ENCODE results near the gene CLCN1. TPM values are rescaled to one million over a fixed set of nuclear protein-coding genes. Genes with fewer than 3 reads are reported as not detected.

CLCN1 gene
- total and polyA plus RNA-seq, 2 donors (not counting 3 experiments of a cell fraction or from before 2014, with no cell fraction given): not detected

GRCh38 chr7:143385891-143386781 lies 70.2 kb downstream of the CLCN1 start:
- no peak for TF ChIP-seq FOS (IDR thresholded peaks at IDR 0.05; ENCODE audit: borderline replicate concordance, insufficient read depth, low read length)
- TF ChIP-seq POLR2AphosphoS5 (IDR thresholded peaks at IDR 0.05; ENCODE audit: insufficient read depth, low read depth, low read length): peak; percentile 28
- peak overlapping the region; percentile 74 for H3K4me2 ChIP-seq (ENCODE audit: insufficient read depth, low read length)
- H3K79me2 ChIP-seq (ENCODE audit: control insufficient read depth, insufficient read depth, low read length): peaks cover 83% of the 10 kb centered on the region
- dilution Hi-C loops (cut with MboI; ENCODE audit: extremely low pct_ligation_motif_present, low sequenced_read_pairs) (loop anchor here (25.0 kb wide), 1 partner anchor 126 kb away; no protein-coding TSS in a partner anchor), intact Hi-C loops (cut with micrococcal nuclease) (no loop called here)
- H3K9ac ChIP-seq (replicated peaks; ENCODE audit: extremely low read depth, insufficient read depth, low read length): peak overlapping the region; percentile 25
- H3K27me3 ChIP-seq (ENCODE audit: control insufficient read depth in 2 of 2, insufficient read depth in 2 of 2, low read length in 2 of 2): no peaks in the 10 kb centered on the region
- H3K36me3 ChIP-seq (ENCODE audit: control insufficient read depth in 2 of 2, extremely low read depth in 1 of 2, insufficient read depth in 2 of 2, low read length in 2 of 2): peaks cover 20 to 40% of the 10 kb centered on the region in 2 experiments
- H3K4me3 ChIP-seq (replicated peaks in 1 of 3; ENCODE audit: insufficient read depth in 1 of 3, low read depth in 1 of 3, low read length in 3 of 3): peak overlapping the region in 1 of 3 experiments; percentile 17
- ChIA-PET POLR2A (interaction anchor here (0.8 to 1.0 kb wide), 2 partner anchors 98 to 114 kb away, joined by 3 read pairs; partner anchors contain the start of gene CASP2), CTCF (interaction anchor here (1.0 kb wide), 1 partner anchor 146 kb away, joined by 4 read pairs; no protein-coding TSS in a partner anchor)
- no peaks in the 10 kb centered on the region for H3K9me1 ChIP-seq (replicated peaks; ENCODE audit: control insufficient read depth, extremely low read depth, insufficient read depth, low read length)
- peaks cover 78% of the 10 kb centered on the region for H3K4me1 ChIP-seq (ENCODE audit: control insufficient read depth, extremely low read depth, insufficient read depth, low read length)
- H3K27ac ChIP-seq (ENCODE audit: insufficient read depth, low read depth, low read length): no peak overlapping the region
- peak; percentile 49 for DNase-seq (ENCODE audit: low read depth, low spot score)
- no TSS peak for BruUV-seq (replicated peaks)
- H2AFZ ChIP-seq (ENCODE audit: low read depth, low read length): no peak overlapping the region
- peak; percentile 18 for FAIRE-seq
- no peaks in the 10 kb centered on the region for H4K20me1 ChIP-seq (replicated peaks; ENCODE audit: control insufficient read depth, extremely low read depth, insufficient read depth, low read length)
- H3K9me3 ChIP-seq (replicated peaks; ENCODE audit: control insufficient read depth, insufficient read depth, low read length): no peaks in the 10 kb centered on the region

GRCh38 chr7:143387156-143387975 lies 71.5 kb downstream of the CLCN1 start:
- H2AFZ ChIP-seq (ENCODE audit: low read depth, low read length): no peak overlapping the region
- H3K4me3 ChIP-seq (replicated peaks in 1 of 3; ENCODE audit: insufficient read depth in 1 of 3, low read depth in 1 of 3, low read length in 3 of 3): no peak overlapping the region
- no peaks in the 10 kb centered on the region for H4K20me1 ChIP-seq (replicated peaks; ENCODE audit: control insufficient read depth, extremely low read depth, insufficient read depth, low read length)
- no peak for FAIRE-seq
- peak; percentile 6 to 14 for TF ChIP-seq CTCF (IDR thresholded peaks at IDR 0.05; ENCODE audit: extremely low read depth in 1 of 2, insufficient read depth in 1 of 2, low read depth in 1 of 2, low read length in 2 of 2)
- no peak for TF ChIP-seq POLR2AphosphoS5 (IDR thresholded peaks at IDR 0.05; ENCODE audit: insufficient read depth, low read depth, low read length)
- no peak for TF ChIP-seq GATA2 (IDR thresholded peaks at IDR 0.05; ENCODE audit: insufficient read depth, insufficient read length, low read depth, low read length)
- TF ChIP-seq POLR2A (IDR thresholded peaks at IDR 0.05; ENCODE audit: low read depth, low read length): peak; percentile 61
- no peak overlapping the region for H3K4me2 ChIP-seq (ENCODE audit: insufficient read depth, low read length)
- POLR2A ChIA-PET: interaction anchor here (1.1 kb wide), 1 partner anchor 113 kb away, joined by 6 read pairs; no protein-coding TSS in a partner anchor
- no peaks in the 10 kb centered on the region for H3K9me1 ChIP-seq (replicated peaks; ENCODE audit: control insufficient read depth, extremely low read depth, insufficient read depth, low read length)
- no peaks in the 10 kb centered on the region for H3K9me3 ChIP-seq (replicated peaks; ENCODE audit: control insufficient read depth, insufficient read depth, low read length)
- peaks cover 89% of the 10 kb centered on the region for H3K4me1 ChIP-seq (ENCODE audit: control insufficient read depth, extremely low read depth, insufficient read depth, low read length)
- H3K27ac ChIP-seq (ENCODE audit: insufficient read depth, low read depth, low read length): no peak overlapping the region
- CTCF ChIA-PET: interaction anchor here (0.7 to 4.3 kb wide), 3 partner anchors 20 to 118 kb away, joined by 3 to 24 read pairs (median 3); no protein-coding TSS in a partner anchor
- no peak for DNase-seq (ENCODE audit: low read depth, low spot score)
- peaks cover 22 to 42% of the 10 kb centered on the region in 2 experiments for H3K36me3 ChIP-seq (ENCODE audit: control insufficient read depth in 2 of 2, extremely low read depth in 1 of 2, insufficient read depth in 2 of 2, low read length in 2 of 2)
- H3K79me2 ChIP-seq (ENCODE audit: control insufficient read depth, insufficient read depth, low read length): peaks cover 71% of the 10 kb centered on the region
- no peak overlapping the region for H3K9ac ChIP-seq (replicated peaks; ENCODE audit: extremely low read depth, insufficient read depth, low read length)
- dilution Hi-C loops (cut with MboI; ENCODE audit: extremely low pct_ligation_motif_present, low sequenced_read_pairs): loop anchor here (25.0 kb wide), 1 partner anchor 125 kb away; no protein-coding TSS in a partner anchor
- no peaks in the 10 kb centered on the region for H3K27me3 ChIP-seq (ENCODE audit: control insufficient read depth in 2 of 2, insufficient read depth in 2 of 2, low read length in 2 of 2)
- intact Hi-C loops (cut with micrococcal nuclease): no loop called here
- no TSS peak for BruUV-seq (replicated peaks)
